ENCODE measurements around the gene IFRD1. TPM values are rescaled to one million over a fixed set of nuclear protein-coding genes. Genes with fewer than 3 reads are reported as not detected.
"Not testable (repeated sequence)": the region's sequence is repeated elsewhere in the genome, so short reads cannot be mapped to it uniquely, and the experiment has no call there.

The IFRD1 gene
- total RNA-seq, 2 donors from 2014 or later, result 67.0 to 99.6 TPM

DNA sequence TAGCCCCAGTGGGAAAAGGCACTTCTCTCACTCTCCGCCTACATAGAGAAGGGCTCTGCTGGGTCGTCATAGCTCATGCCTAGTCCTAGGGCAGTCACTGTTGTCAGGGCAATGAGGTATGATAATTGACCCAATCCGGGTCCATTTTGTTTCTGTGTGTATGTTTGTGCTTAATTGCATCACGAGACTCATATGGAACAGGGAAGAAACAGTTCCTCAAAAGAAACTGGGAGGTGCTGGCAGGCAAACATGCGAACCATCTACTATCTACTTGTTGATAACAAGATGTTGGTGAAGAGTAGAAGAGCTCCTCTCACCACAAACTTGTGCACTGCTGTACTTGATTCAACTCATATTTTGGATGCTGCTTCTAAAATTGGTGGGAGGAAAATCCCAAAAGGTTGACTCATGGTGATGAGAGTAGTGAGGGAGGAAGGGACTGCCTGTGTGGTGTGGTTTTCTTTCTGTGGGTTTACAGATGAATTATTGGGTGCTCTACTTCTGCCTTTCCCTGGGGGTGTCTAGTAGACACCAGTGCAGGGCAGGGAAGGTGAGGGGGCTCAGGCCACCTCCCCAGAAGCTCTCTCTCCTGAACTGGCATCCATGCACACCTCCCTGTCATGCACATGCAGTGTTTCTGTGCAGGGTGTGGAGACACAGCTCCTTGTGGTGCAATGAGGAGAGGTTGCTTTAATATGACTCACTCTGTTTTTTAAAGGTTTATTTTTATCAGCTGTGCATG is 59.9 kb downstream of the IFRD1 start:
- Histone ChIP-seq H3K4me1 (ENCODE audit: control insufficient read depth in 1 of 2, low read depth in 2 of 2) (peaks cover 0 to 5% of the 10 kb centered on the region in 2 donors), H3K9me3 (no peaks in the 10 kb centered on the region), H3K36me3 (no peaks in the 10 kb centered on the region), H3K27me3 (replicated peaks; ENCODE audit: insufficient read depth) (no peaks in the 10 kb centered on the region), H3K27ac (no peak overlapping the region), H3K4me3 (no peak overlapping the region)
- no peak for DNase-seq (ENCODE audit: low spot score)
- peak; percentile 32 for ATAC-seq (ENCODE audit: insufficient number of reproducible peaks, low FRiP score, low read depth)
- TF ChIP-seq, protein P1, sequence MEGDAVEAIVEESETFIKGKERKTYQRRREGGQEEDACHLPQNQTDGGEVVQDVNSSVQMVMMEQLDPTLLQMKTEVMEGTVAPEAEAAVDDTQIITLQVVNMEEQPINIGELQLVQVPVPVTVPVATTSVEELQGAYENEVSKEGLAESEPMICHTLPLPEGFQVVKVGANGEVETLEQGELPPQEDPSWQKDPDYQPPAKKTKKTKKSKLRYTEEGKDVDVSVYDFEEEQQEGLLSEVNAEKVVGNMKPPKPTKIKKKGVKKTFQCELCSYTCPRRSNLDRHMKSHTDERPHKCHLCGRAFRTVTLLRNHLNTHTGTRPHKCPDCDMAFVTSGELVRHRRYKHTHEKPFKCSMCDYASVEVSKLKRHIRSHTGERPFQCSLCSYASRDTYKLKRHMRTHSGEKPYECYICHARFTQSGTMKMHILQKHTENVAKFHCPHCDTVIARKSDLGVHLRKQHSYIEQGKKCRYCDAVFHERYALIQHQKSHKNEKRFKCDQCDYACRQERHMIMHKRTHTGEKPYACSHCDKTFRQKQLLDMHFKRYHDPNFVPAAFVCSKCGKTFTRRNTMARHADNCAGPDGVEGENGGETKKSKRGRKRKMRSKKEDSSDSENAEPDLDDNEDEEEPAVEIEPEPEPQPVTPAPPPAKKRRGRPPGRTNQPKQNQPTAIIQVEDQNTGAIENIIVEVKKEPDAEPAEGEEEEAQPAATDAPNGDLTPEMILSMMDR (IDR thresholded peaks at IDR 0.05), result no peak

DNA sequence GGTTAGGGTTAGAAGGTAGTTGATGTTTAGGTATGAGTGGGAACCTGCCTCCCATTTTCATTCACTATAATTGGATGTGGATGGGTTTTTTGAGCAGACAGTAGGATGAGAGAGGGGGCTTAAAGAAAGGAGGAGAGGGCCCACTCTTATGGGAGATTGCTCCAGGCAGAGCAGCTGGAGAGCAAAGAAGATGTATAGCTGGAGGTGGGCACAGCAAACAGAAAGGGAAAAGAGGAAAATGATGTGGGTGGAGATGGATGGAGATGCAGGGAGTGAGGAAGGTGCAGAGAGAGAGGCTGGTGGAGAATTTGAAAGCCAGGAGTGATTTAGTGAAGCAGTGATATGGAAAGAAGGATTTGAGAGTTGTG is 60.5 kb downstream of the IFRD1 start:
- ATAC-seq (ENCODE audit: insufficient number of reproducible peaks, low FRiP score, low read depth) (peak; percentile 11), DNase-seq (ENCODE audit: low spot score) (no peak)
- Histone ChIP-seq H3K36me3 (no peaks in the 10 kb centered on the region), H3K4me1 (ENCODE audit: control insufficient read depth in 1 of 2, low read depth in 2 of 2) (peaks cover 0 to 5% of the 10 kb centered on the region in 2 donors), H3K9me3 (no peaks in the 10 kb centered on the region), H3K4me3 (no peak overlapping the region), H3K27ac (no peak overlapping the region), H3K27me3 (replicated peaks; ENCODE audit: insufficient read depth) (no peaks in the 10 kb centered on the region)
- TF ChIP-seq, protein P1 (IDR thresholded peaks at IDR 0.05), result no peak

GRCh38 chr7:112511451-112512202 is 61.4 kb downstream of the IFRD1 start:
- H3K36me3 ChIP-seq, result no peaks in the 10 kb centered on the region
- TF ChIP-seq, protein P1 (IDR thresholded peaks at IDR 0.05), result no peak
- DNase-seq (ENCODE audit: low spot score), result no peak
- H3K4me3 ChIP-seq, result no peak overlapping the region
- H3K4me1 ChIP-seq (ENCODE audit: control insufficient read depth in 1 of 2, low read depth in 2 of 2), result peaks cover 0 to 5% of the 10 kb centered on the region in 2 donors
- H3K27me3 ChIP-seq (replicated peaks; ENCODE audit: insufficient read depth), result no peaks in the 10 kb centered on the region
- no peak overlapping the region for H3K27ac ChIP-seq
- ATAC-seq (ENCODE audit: insufficient number of reproducible peaks, low FRiP score, low read depth), result no peak
- no peaks in the 10 kb centered on the region for H3K9me3 ChIP-seq

- Histone ChIP-seq H3K9me3 (no peaks in the 10 kb centered on the region), H3K36me3 (no peaks in the 10 kb centered on the region), H3K4me1 (ENCODE audit: control insufficient read depth in 1 of 2, low read depth in 2 of 2) (peaks cover 0 to 5% of the 10 kb centered on the region in 2 donors), H3K27ac (no peak overlapping the region), H3K4me3 (no peak overlapping the region), H3K27me3 (replicated peaks; ENCODE audit: insufficient read depth) (no peaks in the 10 kb centered on the region)
- no peak for DNase-seq (ENCODE audit: low spot score)
- TF ChIP-seq, protein P1 (IDR thresholded peaks at IDR 0.05), result no peak
- no peak for ATAC-seq (ENCODE audit: insufficient number of reproducible peaks, low FRiP score, low read depth)
Observed at GRCh38 chr7:112512451-112513210, 62.4 kb downstream of the IFRD1 start.

GRCh38 chr7:112515989-112516388 is 65.7 kb downstream of the IFRD1 start:
- Histone ChIP-seq H3K4me1 (ENCODE audit: control insufficient read depth in 1 of 2, low read depth in 2 of 2) (no peaks in the 10 kb centered on the region), H3K36me3 (no peaks in the 10 kb centered on the region)

DNA sequence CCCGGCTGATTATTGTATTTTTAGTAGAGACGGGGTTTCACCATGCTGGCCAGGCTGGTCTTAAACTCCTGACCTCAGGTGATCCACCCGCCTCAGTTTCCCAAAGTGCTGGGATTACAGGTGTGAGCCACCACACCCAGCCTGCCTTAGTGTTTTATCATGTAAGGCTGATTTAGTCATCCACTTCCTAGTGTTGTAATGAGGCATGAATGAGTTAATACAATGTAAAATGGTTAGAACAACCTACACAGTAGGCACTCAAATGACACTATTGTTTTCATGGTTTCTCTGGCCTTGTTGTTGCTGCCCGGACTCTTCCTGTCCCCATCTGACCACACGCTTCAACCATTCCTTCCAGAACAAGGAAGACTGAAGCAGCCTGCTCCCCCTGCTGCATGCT is 66.2 kb downstream of the IFRD1 start:
- H3K9me3 ChIP-seq; H3K27me3 ChIP-seq (replicated peaks; ENCODE audit: insufficient read depth); DNase-seq (ENCODE audit: low spot score); H3K27ac ChIP-seq; H3K4me3 ChIP-seq; H3K36me3 ChIP-seq; ATAC-seq (ENCODE audit: insufficient number of reproducible peaks, low FRiP score, low read depth); H3K4me1 ChIP-seq (ENCODE audit: control insufficient read depth in 1 of 2, low read depth in 2 of 2): not testable (repeated sequence)

More at GRCh38 chr7:112515989-112516388, 65.7 kb downstream of the IFRD1 start:
- ATAC-seq (ENCODE audit: insufficient number of reproducible peaks, low FRiP score, low read depth) (no peak), DNase-seq (ENCODE audit: low spot score) (no peak)
- H3K27me3 ChIP-seq (replicated peaks; ENCODE audit: insufficient read depth), result no peaks in the 10 kb centered on the region
- H3K4me3 ChIP-seq, result no peak overlapping the region
- H3K27ac ChIP-seq, result no peak overlapping the region
- H3K9me3 ChIP-seq, result no peaks in the 10 kb centered on the region
- TF ChIP-seq, protein P1 (IDR thresholded peaks at IDR 0.05), result no peak
